ENCODE results near the gene MCC.
"Not testable (repeated sequence)": the region's sequence is repeated elsewhere in the genome, so short reads cannot be mapped to it uniquely, and the experiment has no call there.

The MCC gene

DNA sequence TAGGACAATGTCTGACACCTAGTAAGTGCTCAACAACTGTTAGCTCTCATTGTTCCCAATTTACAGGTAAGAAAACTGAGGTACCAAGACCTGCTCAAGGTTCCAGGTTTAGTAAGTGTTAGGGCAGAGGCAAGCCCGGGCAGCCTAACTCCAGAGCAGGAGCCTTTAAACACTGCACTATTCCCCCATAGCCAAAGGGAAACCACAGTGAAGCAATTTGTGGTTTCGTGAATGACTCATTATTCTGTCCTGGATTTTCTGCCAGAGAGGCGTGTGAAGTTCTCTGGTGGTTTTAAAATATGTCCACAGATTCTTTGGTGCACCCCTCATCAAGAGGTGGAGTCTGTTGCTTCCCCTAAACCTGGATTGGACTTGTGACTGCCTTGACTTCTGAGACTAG lies 1.0 kb upstream of the MCC start:
- DNase-seq: peak; percentile 26

DNA sequence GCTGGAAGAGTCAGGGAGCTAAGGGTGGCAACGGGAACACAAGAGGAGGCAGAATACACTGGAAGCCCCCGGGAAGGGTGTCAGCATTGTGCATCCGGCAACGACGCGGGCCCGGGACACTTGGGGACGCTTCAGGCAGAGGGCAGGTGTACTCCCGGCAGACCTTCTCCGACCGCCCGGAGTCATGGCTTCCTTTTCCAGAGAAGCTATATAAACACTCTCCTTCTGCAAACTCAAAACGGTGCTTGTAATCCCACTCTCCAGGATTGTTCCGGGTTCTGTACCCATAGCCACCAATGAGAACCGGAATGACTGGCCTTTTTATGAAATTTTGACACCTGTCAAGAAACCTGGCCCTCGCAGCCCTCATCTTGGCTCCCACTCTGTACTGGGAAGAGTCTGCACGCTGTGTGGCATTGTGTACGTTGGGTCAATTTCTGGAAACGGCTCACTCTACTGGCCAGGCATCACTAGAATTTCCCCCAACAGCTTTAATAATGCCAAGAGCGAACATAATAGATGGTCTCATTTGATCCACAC lies 462 bp upstream of the MCC start:
- DNase-seq: no peak

DNA sequence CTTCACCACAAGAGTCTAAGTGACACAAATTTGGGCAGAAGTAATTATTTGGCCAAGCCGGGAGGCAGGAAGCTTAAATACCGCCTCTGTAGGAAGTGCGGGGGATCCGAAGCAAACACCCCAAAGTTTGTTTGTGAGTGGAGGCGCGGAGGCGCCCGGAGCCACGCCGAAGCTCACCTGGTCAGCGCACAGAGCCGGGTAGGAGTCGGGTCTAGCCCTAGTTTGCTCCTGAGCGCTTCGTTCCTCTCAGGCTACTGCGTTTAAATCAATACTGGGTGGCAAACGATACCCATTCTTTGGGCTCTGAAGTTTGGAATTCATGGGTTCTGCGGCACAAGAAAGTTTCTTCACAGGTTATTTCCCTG lies 855 bp downstream of the MCC start:
- DNase-seq: no peak

DNA sequence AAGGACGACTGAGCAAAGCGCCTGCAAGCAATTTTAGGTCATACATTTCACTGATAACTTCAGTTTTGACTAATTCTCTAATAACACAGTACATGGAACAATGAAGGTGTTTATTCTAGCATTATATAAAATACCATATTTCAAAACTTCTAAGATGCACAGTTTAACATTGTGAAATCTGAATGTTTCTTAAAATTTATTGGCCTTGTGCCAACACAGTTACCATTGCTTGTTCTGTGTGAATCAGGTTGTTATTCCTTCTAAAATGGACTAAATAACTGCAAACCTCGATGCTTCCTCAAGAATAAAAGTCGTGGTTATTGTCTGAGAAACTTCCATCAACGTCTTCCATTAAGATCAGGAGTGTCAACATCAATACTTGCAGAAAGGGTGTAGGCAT lies 8.0 kb downstream of the MCC start:
- no peak for DNase-seq

DNA sequence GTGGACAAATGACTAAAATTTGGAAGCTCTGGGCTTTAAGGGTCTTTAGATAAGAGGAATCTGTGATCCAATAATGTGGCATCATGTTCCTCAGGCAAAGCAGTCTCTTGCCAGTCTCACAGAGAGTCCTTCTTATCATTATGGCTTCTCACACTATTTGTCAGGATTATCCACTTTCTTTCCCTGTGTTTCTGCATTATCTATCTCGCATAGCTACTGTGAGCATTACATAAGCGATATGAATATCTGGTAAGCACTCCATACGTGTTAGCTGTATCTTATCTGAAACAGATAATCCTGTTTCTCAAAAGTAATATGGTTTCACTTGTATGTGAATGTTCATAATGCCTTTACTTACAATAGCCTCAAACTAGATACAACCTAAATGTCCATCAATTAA lies 9.6 kb downstream of the MCC start:
- no peak for DNase-seq

DNA sequence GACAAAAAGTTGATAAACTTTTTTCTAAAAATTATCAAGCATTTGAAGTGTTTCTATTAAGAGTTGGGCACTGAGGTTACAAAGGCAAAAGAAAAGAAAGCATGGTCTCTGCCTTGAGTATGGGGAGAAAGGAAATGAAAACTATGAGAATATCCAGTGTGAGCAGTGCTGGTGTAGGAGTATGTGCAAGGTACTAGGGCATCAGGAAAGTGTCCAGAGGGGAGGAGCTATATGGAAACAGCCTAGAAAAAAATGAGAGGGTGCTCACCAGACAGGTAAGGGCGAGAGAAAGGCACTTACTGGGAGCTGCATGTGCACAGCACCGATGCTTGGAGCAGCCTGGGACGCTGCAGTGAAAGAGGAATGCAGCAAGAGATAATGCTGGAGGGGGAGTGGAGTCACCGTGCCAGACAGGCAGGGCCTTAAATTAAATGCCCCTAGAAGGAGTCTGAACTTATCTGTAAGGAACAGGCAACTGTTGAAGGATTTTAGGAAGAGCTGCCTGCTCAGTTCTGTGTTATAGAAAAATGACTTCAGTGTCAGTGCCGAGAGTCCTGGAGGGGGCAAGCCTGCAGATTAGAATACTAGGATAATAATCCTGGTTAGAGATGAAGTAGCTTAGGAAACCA lies 14.0 kb downstream of the MCC start:
- DNase-seq: no peak

DNA sequence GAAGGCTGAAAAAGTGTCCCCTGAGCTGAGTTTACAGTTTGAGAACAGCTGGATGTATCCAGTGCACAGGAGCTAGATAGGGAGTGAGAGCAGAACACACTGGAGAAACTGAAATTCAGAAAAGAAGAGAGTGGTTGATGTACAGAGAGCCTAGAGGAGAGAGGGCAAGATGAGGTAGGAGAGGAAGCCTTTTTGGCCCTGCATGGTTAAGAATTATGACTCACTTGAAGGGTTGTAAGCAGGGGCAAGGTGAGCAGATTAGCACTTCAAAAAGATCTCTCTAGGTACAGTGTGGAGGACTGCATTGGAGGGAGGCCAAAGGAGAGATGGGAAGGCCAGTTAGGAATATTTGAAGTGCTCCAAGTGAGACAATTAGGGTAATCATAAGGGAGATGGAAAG lies 25.2 kb downstream of the MCC start:
- no peak for DNase-seq

DNA sequence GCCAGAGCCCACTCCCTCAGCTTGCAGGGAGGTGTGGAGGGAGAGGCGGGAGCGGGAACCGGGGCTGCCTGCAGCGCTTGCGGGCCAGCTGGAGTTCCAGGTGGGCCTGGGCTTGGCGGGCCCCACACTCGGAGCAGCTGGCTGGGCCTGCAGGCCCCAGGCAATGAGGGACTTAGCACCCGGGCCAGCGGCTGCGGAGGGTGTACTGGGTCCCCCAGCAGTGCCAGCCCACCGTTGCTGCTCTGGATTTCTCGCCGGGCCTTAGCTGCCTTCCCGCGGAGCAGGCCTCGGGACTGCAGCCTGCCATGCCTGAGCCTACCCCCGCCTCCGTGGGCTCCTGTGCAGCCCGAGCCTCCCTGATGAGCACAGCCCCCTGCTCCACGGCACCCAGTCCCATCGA lies 31.1 kb downstream of the MCC start:
- not testable (repeated sequence) for DNase-seq

DNA sequence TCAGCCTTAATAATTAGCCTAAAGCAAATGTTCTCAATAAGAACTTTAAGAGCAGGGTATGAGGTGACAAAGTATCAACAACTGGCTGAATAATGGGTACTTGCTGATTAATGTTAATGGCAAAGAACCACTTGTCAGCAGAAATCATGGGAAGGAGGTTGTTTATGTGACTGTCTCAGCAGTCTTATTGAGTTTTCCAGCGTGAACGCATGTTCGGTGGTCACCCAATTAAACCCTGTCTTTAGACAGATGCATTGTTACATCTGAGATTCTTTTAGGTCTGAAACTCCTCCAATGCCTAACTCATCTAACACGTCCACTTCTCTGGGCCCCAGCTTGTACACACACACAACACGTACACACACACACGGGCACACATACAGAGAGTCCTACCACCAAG lies 35.3 kb downstream of the MCC start:
- no peak for DNase-seq

DNA sequence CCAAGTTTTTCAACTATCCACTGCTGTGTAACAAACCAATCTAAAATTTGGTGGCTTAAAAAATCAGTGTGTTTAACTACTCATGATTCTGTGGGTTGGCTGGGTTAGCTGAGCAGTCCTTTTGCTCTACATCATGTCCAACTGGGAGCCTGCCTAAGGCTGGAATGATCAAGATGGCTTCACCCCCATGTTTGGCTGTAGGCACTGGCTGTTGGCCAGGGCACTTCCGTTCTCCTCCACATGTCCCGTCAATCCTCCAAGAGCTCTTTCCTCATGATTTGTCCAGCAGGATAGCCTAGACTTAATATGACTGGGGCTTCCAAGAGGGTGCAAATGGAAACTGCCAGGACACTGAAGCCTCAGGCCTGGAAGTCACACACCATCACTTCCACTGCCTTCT lies 36.5 kb downstream of the MCC start:
- no peak for DNase-seq

DNA sequence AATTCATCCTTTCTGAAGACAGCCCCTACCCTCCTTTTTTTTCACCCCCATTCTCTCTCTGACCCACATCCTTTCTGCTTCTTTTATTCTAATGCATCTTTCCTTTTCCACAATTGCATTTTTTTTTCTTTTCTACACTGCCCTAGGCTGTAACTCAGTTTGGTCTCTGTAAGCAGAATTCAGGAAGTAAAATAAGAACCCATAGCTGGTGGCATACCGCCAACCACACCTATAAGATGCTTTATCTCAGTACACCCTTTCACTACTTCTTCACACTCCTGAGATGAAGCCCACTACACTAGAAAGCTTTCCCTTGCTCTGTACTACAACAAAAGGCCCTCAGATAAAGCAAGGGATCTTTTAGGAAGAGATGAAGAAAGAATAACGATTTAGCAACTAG lies 37.3 kb downstream of the MCC start:
- no peak for DNase-seq

DNA sequence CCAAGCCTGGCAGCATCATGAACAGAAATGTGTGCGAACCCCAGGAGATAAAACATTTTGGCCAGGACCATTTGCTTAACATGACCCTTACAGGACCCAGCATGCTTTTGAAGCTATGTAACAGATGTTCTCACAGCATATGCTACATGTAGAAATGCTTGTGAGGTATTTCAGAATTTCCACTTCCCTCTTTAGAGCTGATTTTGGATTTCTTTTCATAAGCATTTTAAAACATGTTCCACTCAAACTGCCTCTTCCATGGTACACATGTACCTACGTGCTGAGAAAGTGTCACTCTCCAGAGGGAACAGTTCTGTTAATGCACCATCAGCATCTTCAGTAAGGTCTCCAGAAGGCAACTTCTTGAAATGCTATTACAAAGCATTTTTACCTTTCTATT lies 37.8 kb downstream of the MCC start:
- no peak for DNase-seq

DNA sequence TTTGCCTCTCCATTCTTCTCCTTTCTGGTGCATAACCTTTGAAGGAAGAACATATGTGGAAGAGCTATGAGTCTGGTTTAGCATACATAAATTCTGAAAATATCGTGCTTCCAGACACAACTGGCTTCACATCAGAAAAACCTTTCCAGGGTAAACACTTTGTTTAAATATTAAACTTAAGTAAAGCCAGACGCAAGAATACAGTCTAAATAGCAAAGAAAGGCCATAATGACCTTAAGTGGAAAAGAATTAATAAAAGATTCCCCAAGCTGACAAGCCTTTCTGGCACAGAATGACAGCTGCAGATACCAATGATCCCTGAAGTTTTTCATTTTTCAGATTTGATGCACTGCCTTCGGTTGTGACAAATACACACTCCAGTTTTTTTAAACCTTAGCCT lies 40.0 kb downstream of the MCC start:
- no peak for DNase-seq

DNA sequence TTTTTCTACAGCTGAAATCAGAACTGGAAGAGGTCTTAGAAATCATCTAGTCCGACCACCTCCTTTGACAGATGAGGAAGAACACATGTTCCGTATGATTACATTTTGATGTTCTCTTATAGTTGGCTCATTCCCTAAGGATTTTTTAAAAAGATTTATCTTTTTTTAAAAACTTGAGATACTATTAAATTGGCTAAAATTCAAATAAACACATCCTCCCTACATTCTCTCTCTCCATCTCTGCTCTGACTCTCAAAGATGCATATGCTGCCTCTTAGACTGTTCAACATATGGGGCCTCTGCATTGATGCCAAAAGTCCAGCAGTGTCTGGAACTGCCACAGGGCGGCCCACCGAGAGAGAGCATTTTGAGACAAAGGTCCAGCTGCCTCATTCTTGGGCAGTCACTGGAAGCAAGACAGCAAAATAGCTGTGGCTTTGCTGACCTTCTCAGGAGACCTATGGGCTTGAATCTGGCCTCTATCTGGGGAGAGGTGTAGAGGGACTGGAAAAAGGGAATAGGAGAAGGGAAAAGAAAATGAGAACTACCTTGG lies 40.7 kb downstream of the MCC start:
- DNase-seq: no peak

DNA sequence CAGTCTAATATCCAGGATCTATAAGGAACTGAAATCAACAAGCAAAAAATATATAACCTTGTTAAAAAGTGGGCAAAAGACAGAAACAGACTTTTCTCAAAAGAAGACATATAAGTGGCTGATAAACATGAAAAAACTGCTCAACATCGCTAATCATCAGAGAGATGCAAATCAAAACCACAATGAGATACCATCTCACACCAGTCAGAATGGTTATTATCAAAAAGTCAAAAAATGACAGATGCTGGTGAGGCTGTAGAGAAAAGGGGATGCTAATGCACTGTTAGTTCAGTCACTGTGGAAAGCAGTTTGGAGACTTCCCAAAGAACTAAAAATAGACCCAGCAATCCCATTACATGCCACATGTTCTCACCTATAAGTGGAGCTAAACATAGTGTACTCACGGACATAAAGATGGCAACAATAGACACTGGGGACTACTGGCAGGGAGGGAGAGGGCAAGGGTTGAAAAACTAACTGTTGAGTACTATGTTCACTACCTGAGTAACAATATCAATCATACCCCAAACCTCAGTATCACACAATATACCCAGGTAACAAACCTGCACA lies 41.8 kb downstream of the MCC start:
- DNase-seq: no peak

DNA sequence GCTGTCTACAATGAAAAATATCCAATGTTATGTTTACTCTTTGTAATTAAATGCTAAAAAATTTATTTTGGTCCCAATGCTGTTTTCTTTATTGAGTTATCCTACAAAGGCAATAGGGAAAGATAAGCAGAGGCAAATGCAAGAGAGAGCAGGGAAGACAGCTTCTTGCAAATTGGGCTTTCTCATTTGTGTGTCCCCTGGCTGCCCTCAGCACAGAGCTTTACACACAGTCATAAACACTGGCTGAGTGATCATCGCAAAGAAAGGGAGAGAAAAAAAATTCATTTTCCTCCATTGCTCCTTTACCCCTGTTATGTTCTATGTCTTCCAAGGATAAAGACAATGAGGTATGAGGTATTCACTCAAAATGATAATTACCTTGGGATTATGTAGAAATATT lies 51.1 kb downstream of the MCC start:
- DNase-seq: no peak

DNA sequence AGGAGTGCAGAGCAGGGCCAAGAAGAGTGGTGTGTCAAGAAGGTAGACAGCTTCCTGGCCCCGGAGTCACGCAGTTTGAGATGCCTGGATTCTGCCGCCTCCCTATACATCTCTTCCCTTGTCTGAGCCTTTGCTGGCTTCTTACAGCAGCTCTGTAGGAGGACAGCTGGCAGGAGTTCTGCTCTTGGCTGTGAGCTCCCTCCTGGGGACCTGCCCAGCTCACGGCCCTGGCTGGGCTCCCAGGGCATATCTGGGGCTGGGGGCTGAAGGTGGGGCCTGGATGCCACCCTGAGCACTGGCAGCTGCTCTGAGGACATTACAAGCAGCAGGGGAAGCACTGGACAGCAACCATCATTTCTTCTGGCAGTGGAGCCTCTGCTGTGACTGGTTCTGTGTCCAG lies 52.7 kb downstream of the MCC start:
- DNase-seq: no peak

DNA sequence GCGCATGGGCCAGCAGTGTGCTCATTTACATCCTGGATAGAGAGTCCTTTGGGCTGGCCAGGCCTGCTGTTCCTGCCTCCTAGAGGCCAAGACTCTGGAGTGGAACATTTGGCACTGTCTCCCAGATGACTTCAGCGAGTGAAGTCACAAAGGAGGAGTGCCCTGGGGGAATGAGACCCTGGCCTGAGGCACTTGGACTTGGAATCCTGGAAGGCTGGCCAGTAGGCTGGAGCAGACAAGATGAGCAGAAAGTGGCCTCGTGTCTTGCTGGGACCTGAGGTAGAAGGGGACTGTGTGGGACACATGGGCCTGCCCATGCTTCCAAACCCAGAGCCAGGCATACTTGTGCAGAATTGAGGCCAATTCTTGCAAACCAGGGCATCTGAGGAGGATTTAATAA lies 53.4 kb downstream of the MCC start, which contains the start of gene TSSK1B:
Gene TSSK1B (minus strand): TSS at position 101 of the 400 bp plus-strand sequence. CDS start 150 bp downstream, outside the sequence.
- DNase-seq: no peak

DNA sequence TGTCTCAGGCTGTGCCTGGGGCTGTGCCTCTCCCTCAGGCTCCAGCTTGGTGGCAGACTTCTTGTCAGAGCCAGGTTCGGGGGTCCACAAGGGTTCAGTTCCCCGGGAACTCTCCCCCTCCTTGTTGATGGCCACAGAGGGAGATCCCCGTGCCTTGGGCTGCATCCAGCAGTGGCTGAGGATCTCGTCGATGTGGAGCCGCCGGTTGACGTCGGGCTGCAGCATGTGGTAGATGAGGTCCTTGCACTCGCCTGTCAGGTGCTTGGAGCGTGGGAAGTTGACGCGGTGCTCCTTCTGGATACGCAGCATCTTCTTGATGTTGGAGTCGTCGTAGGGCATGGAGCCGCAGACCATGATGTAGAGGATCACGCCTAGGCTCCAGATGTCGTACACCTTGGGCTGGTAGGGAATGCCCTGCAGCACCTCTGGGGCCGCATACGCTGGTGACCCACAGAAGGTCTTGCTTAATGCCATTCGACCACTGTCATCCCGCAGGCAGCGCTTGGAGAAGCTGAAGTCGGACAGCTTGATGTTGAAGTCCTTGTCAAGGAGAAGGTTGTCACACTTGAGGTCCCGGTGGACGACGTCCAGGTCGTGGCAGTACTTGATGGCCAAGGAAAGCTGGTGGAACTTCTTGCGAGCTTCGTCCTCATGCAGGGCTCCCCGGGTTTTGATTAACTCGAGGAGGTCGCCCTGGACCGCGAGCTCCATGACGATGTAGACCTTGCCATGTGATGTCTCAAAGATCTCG lies 54.2 kb downstream of the MCC start:
- no peak for DNase-seq

DNA sequence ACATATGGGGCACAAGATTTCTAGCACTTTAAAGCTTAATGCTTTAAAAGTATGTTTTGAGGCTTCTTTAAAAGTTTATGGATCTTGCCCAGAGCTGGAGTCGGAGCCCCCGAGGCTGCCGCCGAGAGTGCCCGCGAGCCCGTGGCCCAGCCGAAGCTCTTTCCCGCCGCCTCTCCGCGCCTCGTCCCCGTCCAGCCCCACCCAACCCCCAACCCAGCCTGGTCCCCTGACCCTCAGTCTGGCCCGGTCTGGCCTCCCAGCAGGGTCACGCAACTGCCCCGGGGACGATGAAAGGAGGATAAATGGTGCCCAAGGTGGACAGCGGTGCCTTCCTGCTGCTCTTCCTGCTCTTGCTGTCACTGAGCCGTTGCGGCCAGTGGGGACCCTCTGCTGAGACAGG lies 55.2 kb downstream of the MCC start:
- DNase-seq: no peak

DNA sequence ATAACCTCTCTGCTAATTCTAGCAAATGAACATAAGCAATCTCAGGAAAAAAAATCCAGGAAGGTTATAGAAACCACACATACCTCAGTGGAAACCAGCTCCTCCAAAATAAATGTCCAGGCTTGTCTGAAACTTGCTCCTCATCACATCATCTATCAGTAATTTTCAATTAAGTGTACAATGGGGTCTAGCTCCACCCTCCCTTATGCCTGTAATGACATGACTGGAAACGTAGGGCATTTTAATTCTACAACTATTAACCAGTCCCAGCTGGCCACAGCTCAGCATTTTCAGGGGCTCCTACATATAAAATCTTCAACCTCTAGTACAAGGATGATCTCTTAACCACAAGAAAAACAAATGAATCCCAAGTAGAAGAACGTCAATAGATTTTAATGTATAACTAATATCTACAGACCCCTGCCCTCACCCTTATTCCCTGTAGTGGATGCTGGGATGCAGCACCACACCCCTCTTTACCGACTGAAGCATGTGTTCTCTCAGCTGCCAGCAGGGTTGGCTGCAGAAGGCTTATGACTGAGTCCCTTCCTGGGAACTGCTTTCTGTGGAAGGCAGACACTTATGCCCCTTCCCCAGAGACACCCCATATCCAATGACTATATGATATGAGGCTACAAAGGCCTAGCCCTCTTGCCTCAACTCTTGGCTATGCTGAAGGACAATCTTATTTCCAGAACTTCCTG lies 60.2 kb downstream of the MCC start:
- DNase-seq: no peak

DNA sequence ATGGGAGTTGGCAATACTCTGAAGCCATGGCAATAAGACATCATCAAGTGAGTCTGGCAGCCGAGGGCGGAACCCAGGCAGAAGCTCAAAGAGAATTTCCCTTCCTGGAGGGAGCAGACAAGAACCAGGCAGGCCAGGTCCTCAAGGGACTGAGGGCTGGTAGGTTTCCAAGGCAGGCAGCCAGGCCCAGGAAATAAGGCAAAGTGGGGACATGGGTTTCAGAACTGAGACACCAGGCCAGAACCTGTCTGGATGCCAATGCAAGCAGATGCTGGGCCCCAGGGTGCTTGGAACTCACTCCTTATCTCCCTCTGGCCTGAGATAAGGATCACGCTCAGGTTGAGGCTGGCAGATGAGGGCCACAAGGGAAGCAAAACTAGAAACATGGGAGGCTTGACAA lies 62.3 kb downstream of the MCC start:
- no peak for DNase-seq

DNA sequence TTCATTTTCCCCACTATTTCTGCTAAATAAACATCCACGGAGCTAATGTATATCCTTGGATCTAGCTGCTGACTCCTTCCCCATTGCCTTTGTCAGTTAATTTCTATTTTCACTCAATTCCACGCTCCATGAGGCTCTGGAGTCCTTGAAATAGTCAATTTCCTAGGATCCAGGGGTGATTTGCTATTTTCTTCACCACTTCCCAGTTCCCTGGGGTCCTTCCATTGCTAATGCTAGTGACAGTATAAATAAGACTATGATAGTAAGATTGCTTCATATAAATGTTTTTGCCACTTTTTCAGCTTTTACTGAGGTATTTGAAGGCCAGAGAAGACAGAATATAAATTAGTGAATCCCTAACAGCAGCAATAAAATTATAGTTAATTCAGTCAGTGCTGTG lies 66.6 kb downstream of the MCC start:
- DNase-seq: no peak

All from CD4-positive, alpha-beta T cell treated with Interleukin-4 for 4 hours (primary cell).